ENCODE measurements around the gene KRTAP10-10.

GRCh38 chr21:44589094-44589493 is 48.1 kb upstream of the KRTAP10-10 start:
- TF ChIP-seq POLR2A (IDR thresholded peaks at IDR 0.05) (no peak), CTCF (IDR thresholded peaks at IDR 0.05 in 8 of 11, conservative IDR thresholded peaks at IDR 0.05 in 3 of 11) (no peak), POLR2AphosphoS5 (IDR thresholded peaks at IDR 0.05) (no peak)
